K562 (cell line): ENCODE data around the gene GAB2.

Experiments
- EP300 ChIP-seq: IDR thresholded peaks from 2 replicates; pipeline ENCODE4 v1.6.1; 2012; ENCODE audit warnings: low read length, improper control_type of control experiment
- EZH2 ChIP-seq: IDR thresholded peaks from 2 replicates; pipeline ENCODE4 v1.6.1; 2012; ENCODE audit warnings: low read depth, mild to moderate bottlenecking, inconsistent platforms, low read length, borderline replicate concordance
- PRDM10 ChIP-seq: fragments of 450-650 bp; IDR thresholded peaks from 2 replicates; pipeline ENCODE4 v1.6.1; 2018; ENCODE audit not compliant: partially characterized antibody

DNA sequence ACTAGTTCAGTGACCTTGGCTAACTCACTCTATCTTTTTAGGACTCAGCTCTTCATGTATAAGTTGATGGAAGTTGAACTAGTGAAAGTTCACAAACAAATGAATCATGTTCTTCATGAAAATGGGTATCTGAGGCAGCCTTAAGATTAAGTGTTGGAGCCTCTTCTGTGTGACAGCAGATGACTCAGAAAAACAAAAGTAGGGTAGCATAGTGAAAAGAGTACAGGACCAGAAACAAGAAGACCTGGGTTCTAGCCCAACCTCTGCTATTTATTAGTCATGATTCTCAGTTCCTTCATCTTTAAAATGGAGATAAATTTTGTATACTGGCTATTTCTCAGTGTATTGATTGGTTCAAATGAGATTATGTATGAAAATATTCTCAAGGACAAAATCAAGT lies 168.7 kb downstream of the GAB2 start:
- TF ChIP-seq PRDM10: no peak
- TF ChIP-seq EP300: no peak
- no peak for TF ChIP-seq EZH2
